PFSK-1 (cell line): ENCODE data around the gene FOXP2.

Experiments
- FOXP2 ChIP-seq: optimal IDR thresholded peaks from 2 replicates; pipeline ENCODE3; 2011; ENCODE audit warnings: borderline replicate concordance, control low read depth, inconsistent platforms; ENCODE audit not compliant: insufficient read depth; ENCODE audit errors: extremely low read length, extremely low read depth
- POLR2AphosphoS5 ChIP-seq: IDR thresholded peaks from 2 replicates; pipeline ENCODE4 v1.6.1; 2012; ENCODE audit warnings: low read depth, mild to moderate bottlenecking, control low read depth, low read length, moderate library complexity
- SIN3A ChIP-seq: IDR thresholded peaks from 2 replicates; pipeline ENCODE4 v1.6.1; 2012; ENCODE audit warnings: mild to moderate bottlenecking, low read length, moderate library complexity, borderline replicate concordance; ENCODE audit not compliant: insufficient read depth
- TAF1 ChIP-seq: IDR thresholded peaks from 2 replicates; pipeline ENCODE4 v1.6.1; 2012; ENCODE audit warnings: low read length, control low read depth, borderline replicate concordance; ENCODE audit not compliant: insufficient read depth
- TF ChIP-seq, protein P1 (sequence below), 2 experiments: IDR thresholded peaks; 2 replicates each; pipeline versions ENCODE4 v1.6.1 to v1.8.0; 2011 to 2012; ENCODE audit warnings: low read depth in 2 of 2, low read length in 2 of 2, control low read depth in 1 of 2, inconsistent platforms in 1 of 2, mild to moderate bottlenecking in 1 of 2, moderate library complexity in 1 of 2; ENCODE audit not compliant: insufficient read depth in 1 of 2

Gene FOXP2

DNA sequence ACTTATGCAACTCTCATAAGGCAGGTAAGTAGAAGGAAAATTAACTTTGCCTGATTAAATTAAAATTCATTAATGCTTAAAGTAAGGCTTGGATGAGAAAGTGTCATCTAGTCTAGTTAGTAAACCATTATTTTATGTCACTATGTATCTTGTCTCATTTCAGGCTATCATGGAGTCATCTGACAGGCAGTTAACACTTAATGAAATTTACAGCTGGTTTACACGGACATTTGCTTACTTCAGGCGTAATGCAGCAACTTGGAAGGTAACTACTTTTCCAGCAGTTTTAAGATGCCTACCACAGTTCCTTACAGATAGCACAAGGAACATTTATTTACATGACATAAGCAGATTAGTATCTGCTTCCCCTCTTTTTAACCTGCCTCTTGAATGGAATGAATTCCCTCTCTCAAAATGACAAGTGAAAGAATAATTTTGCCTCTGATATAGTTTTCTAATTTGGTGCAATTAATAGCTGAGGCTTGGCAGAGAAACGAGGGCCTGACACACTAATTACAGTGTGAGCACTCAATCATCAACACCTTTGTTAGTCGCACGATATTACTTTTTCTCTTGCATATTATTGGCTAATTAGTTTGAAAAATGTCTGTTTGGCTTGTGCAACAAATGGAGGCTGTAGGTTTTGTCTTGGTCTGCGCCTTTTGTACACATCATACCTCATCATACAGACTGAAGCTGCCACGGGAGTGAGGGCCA lies 245.0 kb downstream of the FOXP2 start:
- TF ChIP-seq POLR2AphosphoS5 (peak; percentile 53; the same call in 1 of the 2 replicates), TAF1 (no peak)

DNA sequence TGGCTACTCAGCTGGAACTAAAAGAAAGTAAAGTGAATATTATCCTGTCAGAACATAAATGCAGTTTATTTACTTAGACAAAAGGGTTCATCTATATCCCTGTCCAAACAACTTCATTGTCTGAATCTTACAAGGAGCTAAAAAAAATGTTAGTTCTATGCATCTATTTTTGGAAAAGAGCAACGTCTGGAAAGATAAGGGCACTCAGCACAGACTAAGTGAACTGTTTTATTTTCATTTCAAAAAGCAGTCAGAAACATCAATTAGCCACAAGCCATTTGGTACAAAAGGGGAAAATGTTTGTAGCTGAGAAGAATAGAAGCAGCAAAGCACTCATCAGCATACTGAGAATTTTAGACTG lies 245.5 kb downstream of the FOXP2 start:
- TF ChIP-seq SIN3A: peak; percentile 25; the same call in 1 of the 2 replicates
- TF ChIP-seq POLR2AphosphoS5: peak; percentile 13; the same call in 1 of the 2 replicates
- no peak for TF ChIP-seq FOXP2
- peak; percentile 39; the same call in 1 of the 2 replicates for TF ChIP-seq TAF1
- TF ChIP-seq, protein P1, sequence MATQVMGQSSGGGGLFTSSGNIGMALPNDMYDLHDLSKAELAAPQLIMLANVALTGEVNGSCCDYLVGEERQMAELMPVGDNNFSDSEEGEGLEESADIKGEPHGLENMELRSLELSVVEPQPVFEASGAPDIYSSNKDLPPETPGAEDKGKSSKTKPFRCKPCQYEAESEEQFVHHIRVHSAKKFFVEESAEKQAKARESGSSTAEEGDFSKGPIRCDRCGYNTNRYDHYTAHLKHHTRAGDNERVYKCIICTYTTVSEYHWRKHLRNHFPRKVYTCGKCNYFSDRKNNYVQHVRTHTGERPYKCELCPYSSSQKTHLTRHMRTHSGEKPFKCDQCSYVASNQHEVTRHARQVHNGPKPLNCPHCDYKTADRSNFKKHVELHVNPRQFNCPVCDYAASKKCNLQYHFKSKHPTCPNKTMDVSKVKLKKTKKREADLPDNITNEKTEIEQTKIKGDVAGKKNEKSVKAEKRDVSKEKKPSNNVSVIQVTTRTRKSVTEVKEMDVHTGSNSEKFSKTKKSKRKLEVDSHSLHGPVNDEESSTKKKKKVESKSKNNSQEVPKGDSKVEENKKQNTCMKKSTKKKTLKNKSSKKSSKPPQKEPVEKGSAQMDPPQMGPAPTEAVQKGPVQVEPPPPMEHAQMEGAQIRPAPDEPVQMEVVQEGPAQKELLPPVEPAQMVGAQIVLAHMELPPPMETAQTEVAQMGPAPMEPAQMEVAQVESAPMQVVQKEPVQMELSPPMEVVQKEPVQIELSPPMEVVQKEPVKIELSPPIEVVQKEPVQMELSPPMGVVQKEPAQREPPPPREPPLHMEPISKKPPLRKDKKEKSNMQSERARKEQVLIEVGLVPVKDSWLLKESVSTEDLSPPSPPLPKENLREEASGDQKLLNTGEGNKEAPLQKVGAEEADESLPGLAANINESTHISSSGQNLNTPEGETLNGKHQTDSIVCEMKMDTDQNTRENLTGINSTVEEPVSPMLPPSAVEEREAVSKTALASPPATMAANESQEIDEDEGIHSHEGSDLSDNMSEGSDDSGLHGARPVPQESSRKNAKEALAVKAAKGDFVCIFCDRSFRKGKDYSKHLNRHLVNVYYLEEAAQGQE (IDR thresholded peaks at IDR 0.05; ENCODE audit: insufficient read depth in 1 of 2, low read depth in 2 of 2, low read length in 2 of 2): no peak

DNA sequence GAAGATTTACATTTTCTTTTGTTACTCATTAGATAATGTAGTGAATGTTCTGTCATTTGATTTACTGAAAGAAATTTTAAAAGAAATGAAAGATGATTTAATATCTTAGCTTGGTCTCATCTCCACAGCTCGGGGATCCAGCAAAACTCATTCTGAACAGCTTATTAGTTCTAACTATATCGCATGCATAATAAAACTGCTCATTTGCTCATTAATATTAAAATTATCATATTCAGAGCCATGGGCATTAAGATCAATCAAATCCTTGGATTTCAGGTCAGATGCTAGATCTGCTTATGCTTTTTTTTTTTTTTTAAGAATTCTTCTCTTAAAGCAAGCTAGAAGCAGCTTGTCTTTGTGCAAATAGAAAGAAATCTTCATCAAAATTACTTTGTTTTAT lies 246.1 kb downstream of the FOXP2 start:
- TF ChIP-seq FOXP2: no peak
- TF ChIP-seq POLR2AphosphoS5: no peak
- TF ChIP-seq, protein P1 (IDR thresholded peaks at IDR 0.05; ENCODE audit: insufficient read depth in 1 of 2, low read depth in 2 of 2, low read length in 2 of 2): no peak
- TF ChIP-seq SIN3A: no peak
- no peak for TF ChIP-seq TAF1

DNA sequence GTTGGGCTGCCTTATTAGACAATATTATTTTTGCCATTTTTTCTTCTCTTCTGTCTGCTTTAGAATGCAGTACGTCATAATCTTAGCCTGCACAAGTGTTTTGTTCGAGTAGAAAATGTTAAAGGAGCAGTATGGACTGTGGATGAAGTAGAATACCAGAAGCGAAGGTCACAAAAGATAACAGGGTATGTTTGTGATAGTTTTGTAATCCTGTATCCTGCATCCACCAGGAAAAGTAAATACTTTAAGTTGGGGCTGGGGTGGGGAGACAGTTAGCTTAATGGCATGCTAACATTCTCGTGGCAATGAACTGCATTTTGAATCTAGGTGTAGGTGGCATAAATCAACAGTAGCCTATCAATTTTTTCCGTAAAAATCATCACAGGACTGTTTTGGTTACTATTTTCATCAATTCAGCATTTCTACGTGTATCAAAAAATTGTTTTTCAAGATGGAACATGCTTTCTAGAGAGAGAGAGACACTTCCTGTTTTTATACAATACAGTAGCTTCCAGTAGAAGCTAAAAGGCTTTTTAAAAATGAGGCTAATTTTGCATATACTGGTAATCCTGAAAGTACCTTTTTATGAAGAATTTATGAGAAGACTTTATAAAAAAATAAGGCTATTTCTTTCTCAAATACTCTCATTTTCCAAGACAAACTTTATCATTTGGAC lies 247.5 kb downstream of the FOXP2 start:
- TF ChIP-seq TAF1: no peak
- TF ChIP-seq SIN3A: no peak
- TF ChIP-seq FOXP2: no peak

DNA sequence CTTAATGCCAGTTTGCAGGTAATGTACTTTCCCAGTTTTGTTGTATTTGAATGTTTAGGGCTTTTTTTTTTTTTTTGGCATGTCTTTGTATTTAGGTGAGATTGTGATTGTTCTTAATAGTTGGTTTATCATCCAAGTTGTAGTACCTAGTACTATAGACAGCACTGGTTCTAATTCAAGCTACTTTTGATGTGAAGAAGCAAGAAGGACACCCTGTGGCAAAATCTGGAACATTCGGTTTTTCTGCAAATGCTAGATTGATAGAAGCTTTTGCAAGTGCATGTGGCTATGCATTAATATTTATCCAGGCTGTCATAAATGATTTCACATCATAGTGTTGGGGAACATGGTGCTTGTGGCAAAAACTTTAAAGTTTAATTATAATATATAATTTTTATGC lies 248.9 kb downstream of the FOXP2 start:
- TF ChIP-seq POLR2AphosphoS5: no peak

DNA sequence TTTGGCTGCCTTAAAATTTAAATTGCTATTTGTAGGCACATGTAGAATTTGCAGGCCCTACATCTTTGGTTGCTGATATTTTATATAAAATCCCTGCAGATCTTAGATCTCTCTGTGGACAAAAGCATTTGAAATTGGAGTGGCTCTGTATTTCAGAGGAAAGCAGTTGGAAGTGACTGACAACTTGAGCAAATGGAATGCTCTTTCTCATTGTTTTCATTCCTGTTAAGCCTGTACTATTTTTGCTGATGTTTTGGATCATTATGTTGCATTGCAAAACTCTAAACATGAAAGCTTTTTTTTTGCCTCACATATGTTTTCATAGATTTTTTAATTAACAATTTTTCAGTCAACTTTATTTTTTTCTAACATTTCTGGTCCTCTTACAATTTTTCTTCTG lies 256.1 kb downstream of the FOXP2 start:
- TF ChIP-seq TAF1 (no peak), SIN3A (no peak), POLR2AphosphoS5 (no peak), FOXP2 (no peak)
- TF ChIP-seq, protein P1 (IDR thresholded peaks at IDR 0.05; ENCODE audit: insufficient read depth in 1 of 2, low read depth in 2 of 2, low read length in 2 of 2): no peak
